Activated T-cell treated with anti-CD3 and anti-CD28 coated beads, Interleukin-2, amount 50 U/mL, for 24 hours (primary cell): ENCODE measurements around the gene NRXN3.

Experiments
- DNase-seq: peaks from one replicate; pipeline ENCODE4 v3.0.0-alpha.2; 2020
- H3K27ac Mint-ChIP-seq: 2 replicates; pipeline ENCODE4 v1.8.0; 2020; ENCODE audit warnings: mild to moderate bottlenecking, mixed read lengths
- H3K27me3 Mint-ChIP-seq: 2 replicates; pipeline ENCODE4 v1.8.0; 2020; ENCODE audit warnings: mixed read lengths
- H3K36me3 Mint-ChIP-seq: 2 replicates; pipeline ENCODE4 v1.8.0; 2020; ENCODE audit warnings: low read depth, mixed read lengths
- H3K4me1 Mint-ChIP-seq: 2 replicates; pipeline ENCODE4 v1.8.0; 2020; ENCODE audit warnings: low read depth, mixed read lengths
- H3K4me3 Mint-ChIP-seq: 2 replicates; pipeline ENCODE4 v1.8.0; 2020; ENCODE audit warnings: mild to moderate bottlenecking, moderate library complexity, mixed read lengths
- H3K9me3 Mint-ChIP-seq: 2 replicates; pipeline ENCODE4 v1.8.0; 2020; ENCODE audit warnings: mixed read lengths

The NRXN3 gene

GRCh38 chr14:78170203-78170602 is at the start of gene NRXN3:
NRXN3 (plus strand) TSS chr14:78170373; CDS start chr14:78243094, 72,721 bp downstream.
- H3K4me3 Mint-ChIP-seq: no peak within 1 kb of the TSS
- H3K4me1 Mint-ChIP-seq: no peaks in the 10 kb centered on the region
- H3K27me3 Mint-ChIP-seq: peaks cover 18% of the 10 kb centered on the region
- no peaks in the 10 kb centered on the region for H3K36me3 Mint-ChIP-seq
- DNase-seq: no peak
- no peaks in the 10 kb centered on the region for H3K9me3 Mint-ChIP-seq
- no peak within 1 kb of the TSS for H3K27ac Mint-ChIP-seq

DNA sequence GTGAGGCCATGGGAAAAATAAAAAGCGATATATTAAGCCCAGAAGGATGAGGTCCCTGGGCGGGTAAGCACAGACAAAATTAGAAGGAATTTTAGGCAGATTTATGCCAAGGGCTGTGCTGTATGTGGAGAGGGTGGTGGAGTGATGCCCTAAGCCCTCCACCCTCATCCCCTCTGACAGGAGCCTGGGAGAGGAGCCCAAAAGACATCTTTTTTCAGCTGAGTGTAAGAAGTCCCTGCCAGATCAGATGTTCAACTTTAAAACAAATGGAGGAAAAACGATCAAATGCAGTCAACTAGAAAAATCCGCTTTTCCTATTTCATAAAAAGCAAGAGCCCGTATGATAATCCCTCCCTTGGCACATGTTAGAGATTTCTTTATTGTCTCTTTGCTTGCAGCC is 47.7 kb upstream of the NRXN3 start:
- peaks cover 2% of the 10 kb centered on the region for H3K9me3 Mint-ChIP-seq
- H3K4me1 Mint-ChIP-seq: no peaks in the 10 kb centered on the region
- no peak overlapping the region for H3K4me3 Mint-ChIP-seq
- peaks cover 2% of the 10 kb centered on the region for H3K27me3 Mint-ChIP-seq
- DNase-seq: no peak
- H3K36me3 Mint-ChIP-seq: no peaks in the 10 kb centered on the region
- no peak overlapping the region for H3K27ac Mint-ChIP-seq

DNA sequence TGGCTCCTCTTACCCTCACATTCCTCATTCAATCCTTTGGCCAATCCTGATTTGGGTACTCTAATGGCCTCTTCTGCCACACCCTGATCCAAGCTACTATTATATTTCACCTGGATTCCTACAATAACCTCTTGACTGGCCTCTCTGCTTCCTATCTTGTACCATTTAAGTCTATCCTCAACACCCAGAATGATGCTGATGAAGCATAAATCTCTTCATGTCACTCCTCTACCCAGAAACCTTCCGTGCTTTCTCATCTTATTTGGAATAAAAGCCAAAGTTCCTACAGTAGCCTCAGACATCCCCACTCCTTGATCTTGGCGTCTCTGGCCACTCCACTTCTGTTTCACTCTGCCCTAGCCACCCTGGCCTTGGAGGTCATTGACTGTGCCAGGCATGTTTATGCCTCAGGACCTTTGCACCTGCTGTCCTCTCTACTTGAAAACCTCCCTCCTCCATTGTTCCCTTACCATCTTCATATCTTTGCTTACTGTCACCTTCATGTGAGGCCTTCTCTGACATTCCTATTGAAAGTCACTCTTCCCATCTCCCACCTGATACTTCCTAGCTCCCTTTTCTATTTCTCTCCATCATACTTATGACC is 46.4 kb upstream of the NRXN3 start:
- Mint-ChIP-seq H3K36me3 (no peaks in the 10 kb centered on the region), H3K27ac (no peak overlapping the region), H3K4me3 (no peak overlapping the region), H3K4me1 (no peaks in the 10 kb centered on the region), H3K27me3 (peaks cover 2% of the 10 kb centered on the region), H3K9me3 (peaks cover 2% of the 10 kb centered on the region)
- DNase-seq: no peak

DNA sequence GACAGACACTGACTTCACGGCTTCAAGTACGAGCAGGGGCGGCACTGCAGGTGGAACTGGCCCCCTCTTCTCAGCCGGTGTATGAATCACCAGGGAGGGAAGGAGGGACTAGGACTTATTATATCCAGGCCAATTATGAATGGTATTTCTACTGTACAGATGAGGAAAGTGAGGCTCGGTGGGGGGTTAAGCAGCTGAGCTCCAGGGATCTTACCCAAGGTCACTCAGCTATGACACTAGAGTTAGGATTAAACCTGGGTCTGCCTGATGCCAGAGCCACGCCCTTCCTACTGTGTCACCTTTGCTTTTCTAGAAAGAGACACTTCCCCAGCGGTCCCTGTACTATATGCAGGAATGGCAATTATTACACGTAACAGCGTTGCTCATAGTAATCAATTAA is 42.2 kb upstream of the NRXN3 start:
- DNase-seq: no peak
- no peaks in the 10 kb centered on the region for H3K4me1 Mint-ChIP-seq
- no peaks in the 10 kb centered on the region for H3K36me3 Mint-ChIP-seq
- H3K27ac Mint-ChIP-seq: no peak overlapping the region
- H3K27me3 Mint-ChIP-seq: peaks cover 2% of the 10 kb centered on the region
- no peaks in the 10 kb centered on the region for H3K9me3 Mint-ChIP-seq
- no peak overlapping the region for H3K4me3 Mint-ChIP-seq

GRCh38 chr14:78129375-78129774 is 40.8 kb upstream of the NRXN3 start:
- Mint-ChIP-seq H3K4me1 (no peaks in the 10 kb centered on the region), H3K36me3 (no peaks in the 10 kb centered on the region), H3K27ac (no peak overlapping the region), H3K27me3 (peaks cover 2% of the 10 kb centered on the region), H3K4me3 (no peak overlapping the region), H3K9me3 (no peaks in the 10 kb centered on the region)
- DNase-seq: no peak

- Mint-ChIP-seq H3K36me3 (no peaks in the 10 kb centered on the region), H3K4me1 (no peaks in the 10 kb centered on the region), H3K27ac (no peak overlapping the region)
These were observed 39.8 kb upstream of the NRXN3 start for GRCh38 chr14:78130356-78130755.

DNA sequence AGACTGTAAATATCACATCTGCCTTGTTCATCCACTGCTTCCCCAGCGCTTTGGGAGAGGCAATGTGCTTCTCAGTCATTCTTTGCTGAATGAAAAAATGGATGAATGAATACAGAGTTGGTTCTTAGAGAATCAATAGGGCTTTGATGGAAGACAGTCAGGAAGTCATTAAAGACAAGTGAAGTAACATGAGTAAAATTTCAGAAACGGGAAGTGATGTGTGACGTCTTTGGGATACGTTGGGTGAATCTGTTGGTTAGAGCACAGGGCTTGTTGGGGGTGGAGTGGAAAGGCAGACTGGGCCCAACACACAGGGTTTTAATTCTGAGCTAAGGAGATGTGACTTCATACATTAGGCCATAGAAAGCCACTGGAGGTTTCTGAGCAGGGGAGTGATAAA is 39.0 kb upstream of the NRXN3 start:
- peaks cover 2% of the 10 kb centered on the region for H3K27me3 Mint-ChIP-seq
- no peaks in the 10 kb centered on the region for H3K4me1 Mint-ChIP-seq
- H3K9me3 Mint-ChIP-seq: no peaks in the 10 kb centered on the region
- no peak overlapping the region for H3K4me3 Mint-ChIP-seq
- no peak overlapping the region for H3K27ac Mint-ChIP-seq
- DNase-seq: no peak
- H3K36me3 Mint-ChIP-seq: no peaks in the 10 kb centered on the region

More at GRCh38 chr14:78130356-78130755, 39.8 kb upstream of the NRXN3 start:
- no peaks in the 10 kb centered on the region for H3K9me3 Mint-ChIP-seq
- DNase-seq: no peak
- H3K27me3 Mint-ChIP-seq: no peaks in the 10 kb centered on the region
- H3K4me3 Mint-ChIP-seq: no peak overlapping the region

DNA sequence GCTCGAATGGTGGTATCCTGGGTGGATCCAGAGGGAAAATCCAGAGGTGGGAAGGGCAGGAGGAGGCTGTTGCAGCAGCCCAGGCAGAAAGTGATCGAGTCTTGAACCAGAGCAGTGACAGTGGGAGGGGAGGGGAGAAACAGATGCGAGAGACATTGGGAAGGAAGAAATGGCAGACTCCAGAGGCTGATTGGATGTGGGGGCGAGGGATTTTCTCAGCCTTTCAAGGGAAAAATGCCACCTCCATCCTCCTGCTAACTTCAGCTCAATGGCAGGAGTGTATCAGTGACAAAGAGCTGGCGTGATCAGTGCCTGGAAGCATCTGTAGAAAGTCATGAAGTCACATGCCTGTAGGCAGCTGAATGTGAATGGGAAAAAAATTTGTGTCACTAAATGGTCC is 38.6 kb upstream of the NRXN3 start:
- Mint-ChIP-seq H3K9me3 (no peaks in the 10 kb centered on the region), H3K4me3 (no peak overlapping the region), H3K36me3 (no peaks in the 10 kb centered on the region), H3K27ac (no peak overlapping the region), H3K4me1 (no peaks in the 10 kb centered on the region), H3K27me3 (peaks cover 5% of the 10 kb centered on the region)
- DNase-seq: no peak

DNA sequence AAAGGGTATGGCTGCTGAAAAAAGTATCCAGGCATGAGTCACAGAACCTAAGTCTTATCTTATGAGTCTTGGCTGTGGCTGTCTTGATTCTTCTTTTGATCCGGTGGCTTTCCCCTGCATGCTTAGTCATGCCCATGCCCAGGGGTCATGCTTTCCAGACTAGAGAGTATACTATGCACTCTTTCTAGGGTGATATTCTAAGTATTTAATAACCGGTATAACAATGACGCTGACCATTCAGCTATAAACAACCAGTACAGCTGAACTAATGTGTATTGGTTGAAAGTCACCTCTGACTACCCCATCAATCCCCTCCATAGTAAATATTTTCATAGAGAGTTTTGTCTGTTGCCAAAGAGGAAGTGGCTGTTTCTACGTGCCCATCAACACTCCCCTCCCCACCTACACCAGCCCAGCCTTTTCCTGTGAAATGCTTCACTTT is 34.7 kb upstream of the NRXN3 start:
- Mint-ChIP-seq H3K36me3 (no peaks in the 10 kb centered on the region), H3K4me3 (no peak overlapping the region), H3K4me1 (no peaks in the 10 kb centered on the region), H3K27me3 (peaks cover 5% of the 10 kb centered on the region), H3K9me3 (no peaks in the 10 kb centered on the region), H3K27ac (no peak overlapping the region)
- no peak for DNase-seq

DNA sequence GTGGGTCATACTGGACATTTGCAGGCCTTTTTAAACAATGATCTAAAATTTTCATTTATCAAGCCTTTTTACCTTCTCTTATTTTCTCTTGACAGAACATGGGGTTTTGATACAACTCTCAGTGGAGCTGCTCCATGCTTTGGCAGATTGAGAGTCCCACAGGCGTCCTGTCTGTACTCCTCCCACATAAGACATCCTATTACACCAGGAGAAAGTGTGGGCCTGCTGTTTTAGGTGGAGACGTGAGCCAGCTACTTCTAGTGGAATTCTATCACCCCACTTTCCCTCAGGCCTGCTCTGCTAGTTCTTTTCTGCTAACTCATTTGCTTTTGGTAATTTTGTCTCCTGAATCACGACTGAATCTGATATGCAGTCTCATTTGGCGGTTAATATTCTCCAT is 33.5 kb upstream of the NRXN3 start:
- H3K9me3 Mint-ChIP-seq: no peaks in the 10 kb centered on the region
- DNase-seq: no peak
- H3K27me3 Mint-ChIP-seq: peaks cover 5% of the 10 kb centered on the region
- no peaks in the 10 kb centered on the region for H3K4me1 Mint-ChIP-seq
- no peaks in the 10 kb centered on the region for H3K36me3 Mint-ChIP-seq
- H3K27ac Mint-ChIP-seq: no peak overlapping the region
- H3K4me3 Mint-ChIP-seq: no peak overlapping the region

DNA sequence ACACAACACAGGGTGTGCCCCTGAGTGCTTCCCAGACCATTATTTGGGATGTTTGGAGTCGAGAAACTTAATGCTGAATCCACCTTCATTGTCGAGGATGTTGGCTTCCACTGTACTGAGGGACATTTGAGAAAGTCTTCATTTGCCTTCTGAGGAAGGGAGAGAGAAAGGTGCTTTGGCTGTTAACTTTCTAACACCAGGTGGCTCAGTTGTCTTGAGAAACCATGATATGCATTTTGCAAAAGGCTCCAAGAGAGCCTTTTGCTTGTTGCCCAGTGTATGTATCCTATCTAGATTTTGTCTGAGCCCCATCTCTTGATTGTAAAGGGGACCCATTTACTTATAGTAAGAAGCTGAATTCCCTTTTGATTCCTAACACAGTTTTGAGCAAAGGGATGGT is 28.6 kb upstream of the NRXN3 start:
- H3K9me3 Mint-ChIP-seq: no peaks in the 10 kb centered on the region
- no peaks in the 10 kb centered on the region for H3K27me3 Mint-ChIP-seq
- no peak overlapping the region for H3K4me3 Mint-ChIP-seq
- no peaks in the 10 kb centered on the region for H3K4me1 Mint-ChIP-seq
- no peaks in the 10 kb centered on the region for H3K36me3 Mint-ChIP-seq
- DNase-seq: no peak
- H3K27ac Mint-ChIP-seq: no peak overlapping the region

- Mint-ChIP-seq H3K27me3 (no peaks in the 10 kb centered on the region), H3K9me3 (no peaks in the 10 kb centered on the region), H3K36me3 (no peaks in the 10 kb centered on the region), H3K4me3 (no peak overlapping the region), H3K27ac (no peak overlapping the region), H3K4me1 (no peaks in the 10 kb centered on the region)
- DNase-seq: no peak
These were observed 27.2 kb upstream of the NRXN3 start for GRCh38 chr14:78142998-78143397.

GRCh38 chr14:78143489-78144145 is 26.6 kb upstream of the NRXN3 start:
- Mint-ChIP-seq H3K4me1 (no peaks in the 10 kb centered on the region), H3K36me3 (no peaks in the 10 kb centered on the region), H3K27ac (no peak overlapping the region), H3K4me3 (no peak overlapping the region), H3K27me3 (no peaks in the 10 kb centered on the region), H3K9me3 (no peaks in the 10 kb centered on the region)
- DNase-seq: no peak

GRCh38 chr14:78152201-78153063 is 17.7 kb upstream of the NRXN3 start:
- peaks cover 4% of the 10 kb centered on the region for H3K27me3 Mint-ChIP-seq
- no peaks in the 10 kb centered on the region for H3K36me3 Mint-ChIP-seq
- no peak overlapping the region for H3K4me3 Mint-ChIP-seq
- no peaks in the 10 kb centered on the region for H3K4me1 Mint-ChIP-seq
- no peak for DNase-seq
- no peak overlapping the region for H3K27ac Mint-ChIP-seq
- H3K9me3 Mint-ChIP-seq: no peaks in the 10 kb centered on the region

GRCh38 chr14:78153064-78153341 is 17.2 kb upstream of the NRXN3 start:
- no peak for DNase-seq
- no peak overlapping the region for H3K27ac Mint-ChIP-seq
- H3K4me3 Mint-ChIP-seq: no peak overlapping the region
- H3K9me3 Mint-ChIP-seq: no peaks in the 10 kb centered on the region
- H3K36me3 Mint-ChIP-seq: no peaks in the 10 kb centered on the region
- H3K27me3 Mint-ChIP-seq: peaks cover 4% of the 10 kb centered on the region
- no peaks in the 10 kb centered on the region for H3K4me1 Mint-ChIP-seq
